NCI-H510A (cell line): ENCODE measurements around the gene NT5C3B.
"Not testable (repeated sequence)": the region's sequence is repeated elsewhere in the genome, so short reads cannot be mapped to it uniquely, and the experiment has no call there.

Source experiments
- DNase-seq: peaks from one replicate; lab custom pipeline; 2025; lab: John Stamatoyannopoulos, UW

NT5C3B gene

DNA sequence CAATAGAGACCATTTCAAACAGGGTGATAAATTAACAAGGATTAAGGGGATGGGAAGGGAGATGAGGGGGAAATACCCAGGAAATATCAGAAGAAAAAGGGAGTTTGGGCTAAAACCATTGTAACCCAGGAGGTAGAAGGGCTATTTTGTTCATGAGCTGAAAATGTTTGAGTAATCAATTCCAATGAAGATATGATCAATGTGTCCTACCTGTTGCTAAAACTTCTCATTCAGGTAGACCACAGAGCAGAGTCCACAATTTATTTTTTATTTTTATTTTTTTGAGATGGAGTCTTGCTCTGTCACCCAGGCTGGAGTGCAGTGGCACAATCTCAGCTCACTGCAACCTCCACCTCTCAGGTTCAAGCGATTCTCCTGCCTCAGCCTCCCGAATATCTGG is 3.4 kb upstream of the NT5C3B start:
- not testable (repeated sequence) for DNase-seq

DNA sequence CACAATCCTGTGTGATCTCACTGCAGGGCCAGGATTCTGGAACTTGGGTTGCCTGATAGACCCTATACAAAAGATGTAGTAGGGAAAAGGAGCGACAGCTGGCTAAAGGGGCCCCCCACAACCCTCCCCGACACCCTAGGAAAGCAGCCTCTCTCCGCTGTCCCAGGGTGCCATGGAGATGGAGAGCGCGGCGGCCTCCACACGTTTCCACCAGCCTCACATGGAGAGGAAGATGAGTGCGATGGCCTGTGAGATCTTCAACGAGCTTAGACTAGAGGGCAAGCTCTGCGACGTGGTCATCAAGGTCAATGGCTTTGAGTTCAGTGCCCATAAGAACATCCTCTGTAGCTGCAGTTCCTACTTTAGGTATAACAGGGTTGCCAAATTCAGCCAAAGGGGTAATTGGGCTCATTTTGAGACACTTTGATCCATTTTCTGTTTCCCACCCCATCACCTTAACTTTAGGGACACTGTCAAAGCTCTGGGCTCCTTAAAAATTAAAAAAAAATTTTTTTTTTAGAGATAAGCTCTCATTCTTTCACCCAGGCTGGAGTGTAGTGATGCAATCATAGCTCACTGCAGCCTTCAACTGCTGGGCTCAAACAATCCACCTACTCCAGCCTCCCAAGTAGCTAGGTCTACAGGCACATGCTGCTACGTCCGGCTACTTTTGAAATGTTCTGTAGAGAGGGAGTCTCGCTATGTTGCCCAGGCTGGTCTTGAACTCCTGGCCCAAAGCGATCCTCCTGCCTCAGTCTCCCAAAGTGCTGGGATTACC is 1.9 kb upstream of the NT5C3B start, which contains the start of gene KLHL10:
Gene KLHL10 (plus strand): TSS at position 65 of the 778 bp plus-strand sequence. CDS start 108 bp downstream, at position 173.
- no peak for DNase-seq

DNA sequence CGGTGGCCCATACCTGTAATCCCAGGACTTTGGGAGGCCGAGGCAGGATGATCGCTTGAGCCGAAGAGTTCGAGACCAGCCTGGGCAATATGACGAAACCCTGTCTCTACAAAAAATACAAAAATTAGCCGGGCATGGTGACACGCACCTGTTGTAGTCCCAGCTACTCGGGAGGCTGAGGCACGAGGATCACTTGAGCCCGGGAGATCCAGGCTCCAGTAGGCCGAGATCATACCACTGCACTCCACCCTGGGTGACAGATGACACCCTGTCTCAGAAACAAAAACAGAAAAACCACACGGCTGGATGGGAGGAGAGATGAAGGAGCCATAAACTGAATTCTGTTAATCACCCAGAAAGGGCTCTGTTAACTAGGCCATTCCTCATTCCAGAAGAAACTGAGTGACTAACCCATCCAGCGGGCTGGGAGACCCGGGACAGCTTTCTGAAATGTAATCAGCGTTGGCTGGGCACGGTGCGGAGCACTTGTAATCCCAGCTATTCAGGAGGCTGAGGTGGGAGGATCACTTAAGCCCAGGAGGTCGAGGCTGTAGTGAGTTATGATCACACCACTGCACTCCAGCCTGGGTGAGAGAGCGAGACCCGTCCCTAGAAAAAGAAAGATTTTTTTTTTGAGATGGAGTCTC is 641 bp upstream of the NT5C3B start:
- DNase-seq, result no peak

DNA sequence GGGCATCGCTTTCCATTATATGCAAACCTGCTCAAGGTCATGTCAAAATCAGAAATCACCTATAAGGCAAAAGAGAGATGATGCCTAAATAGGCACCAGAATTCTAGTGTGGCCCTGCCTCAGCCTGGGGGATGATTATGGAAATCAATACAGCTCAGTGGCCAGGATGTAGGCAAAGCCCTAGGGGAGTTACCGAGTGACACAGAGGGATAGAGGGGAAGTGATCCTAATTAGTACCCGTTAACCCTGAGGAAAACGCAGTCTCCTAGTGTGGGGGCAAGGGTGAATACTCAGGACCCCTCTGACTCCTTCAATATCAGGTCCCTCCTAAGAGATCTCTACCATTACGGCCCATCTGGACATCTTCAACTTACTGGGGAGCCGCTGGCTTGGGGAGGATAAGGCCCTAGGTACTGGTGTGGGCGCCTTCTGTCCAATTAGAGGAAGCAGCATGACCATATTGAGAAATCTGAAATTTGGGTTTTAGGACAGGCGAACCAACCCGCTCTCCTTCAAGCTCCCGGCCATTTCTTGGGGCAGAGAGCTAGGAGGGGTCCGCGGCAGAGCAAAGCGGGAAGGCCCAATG is 725 bp downstream of the NT5C3B start:
- DNase-seq, result no peak

DNA sequence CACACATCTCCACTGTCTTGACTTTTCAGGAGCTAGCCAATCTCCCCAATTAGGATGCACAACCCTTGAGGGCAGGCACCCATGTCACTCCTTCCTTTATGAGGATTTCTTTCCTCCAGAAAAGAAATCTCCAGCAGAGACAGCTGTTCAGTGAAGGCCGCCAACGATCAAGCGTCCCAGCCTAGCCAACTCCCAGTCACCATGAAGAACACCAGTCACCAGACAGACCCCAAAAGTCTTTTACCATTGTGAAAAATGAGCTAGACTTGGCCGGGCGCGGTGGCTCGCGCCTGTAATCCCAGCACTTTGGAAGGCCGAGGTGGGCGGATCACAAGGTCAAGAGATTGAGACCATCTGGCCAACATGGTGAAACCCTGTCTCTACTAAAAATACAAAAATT is 6.1 kb downstream of the NT5C3B start:
- DNase-seq, result not testable (repeated sequence)

DNA sequence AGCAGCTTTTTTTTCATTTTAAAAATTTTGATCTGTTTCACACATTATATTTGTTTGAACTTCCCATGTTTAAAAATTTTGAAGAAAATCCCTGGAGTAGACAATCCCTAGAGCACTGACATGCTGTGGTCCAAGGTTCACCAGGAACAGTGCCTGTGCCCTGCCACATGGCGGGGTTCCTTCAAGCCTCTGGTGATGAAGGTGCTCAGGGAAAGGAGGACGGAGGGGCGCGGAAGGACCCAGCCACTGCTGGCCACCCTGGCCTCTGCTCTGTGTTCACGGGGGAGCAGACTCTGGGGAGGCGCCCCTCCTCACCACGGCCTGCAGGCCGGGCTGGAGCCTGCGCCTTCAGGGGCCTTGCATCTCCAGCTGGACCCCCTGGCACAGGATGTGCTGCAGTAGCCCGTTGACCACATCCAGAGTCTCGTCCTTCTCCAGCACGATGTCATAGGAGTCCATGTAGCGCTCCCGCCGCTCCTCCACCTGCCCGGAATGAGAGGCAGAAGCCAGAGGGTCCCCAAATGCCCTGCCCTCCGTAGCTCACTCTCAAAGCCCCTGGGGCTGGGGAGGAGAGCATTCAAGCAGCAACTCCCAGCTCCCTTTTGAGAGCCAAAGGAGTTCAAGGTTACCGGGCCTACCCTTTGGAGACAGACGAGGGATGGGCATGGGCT is 10.7 kb downstream of the NT5C3B start:
- no peak for DNase-seq

DNA sequence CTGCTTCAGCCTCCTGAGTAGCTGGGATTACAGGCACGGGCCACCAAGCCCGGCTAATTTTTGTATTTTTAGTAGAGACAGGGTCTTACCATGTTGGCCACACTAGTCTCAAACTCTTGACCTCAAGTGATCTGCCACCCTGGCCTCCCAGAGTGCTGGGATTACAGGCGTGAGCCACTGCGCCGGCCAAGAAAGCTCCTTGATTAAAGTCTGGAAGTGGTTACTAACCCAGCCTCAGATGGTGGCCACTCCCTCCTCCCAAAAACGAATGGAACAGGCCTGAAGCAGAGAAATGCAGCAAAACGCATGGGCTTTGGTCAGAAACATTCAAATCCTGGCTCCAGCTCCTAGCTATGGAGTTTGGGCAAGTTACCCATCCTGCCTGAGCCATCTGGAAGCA is 11.9 kb downstream of the NT5C3B start:
- no peak for DNase-seq

DNA sequence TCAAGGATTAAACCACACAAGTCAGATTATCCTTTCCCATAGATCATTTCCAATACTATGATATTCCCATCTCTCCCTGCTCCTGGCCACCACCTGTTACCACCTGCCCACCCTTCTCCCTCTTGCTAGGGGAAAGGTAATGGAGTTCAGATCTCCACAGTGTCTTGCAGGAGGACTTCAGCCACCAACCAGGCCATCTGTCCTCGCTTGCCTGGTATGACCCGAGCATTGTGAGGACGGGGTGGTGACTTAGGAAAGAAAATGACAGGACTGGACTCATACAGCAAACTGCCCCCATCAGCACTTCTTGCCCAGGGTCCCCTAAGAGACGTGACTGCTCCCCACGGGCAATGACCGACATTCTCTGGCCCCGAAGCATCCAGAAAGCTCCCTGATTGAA is 12.5 kb downstream of the NT5C3B start:
- DNase-seq, result no peak

DNA sequence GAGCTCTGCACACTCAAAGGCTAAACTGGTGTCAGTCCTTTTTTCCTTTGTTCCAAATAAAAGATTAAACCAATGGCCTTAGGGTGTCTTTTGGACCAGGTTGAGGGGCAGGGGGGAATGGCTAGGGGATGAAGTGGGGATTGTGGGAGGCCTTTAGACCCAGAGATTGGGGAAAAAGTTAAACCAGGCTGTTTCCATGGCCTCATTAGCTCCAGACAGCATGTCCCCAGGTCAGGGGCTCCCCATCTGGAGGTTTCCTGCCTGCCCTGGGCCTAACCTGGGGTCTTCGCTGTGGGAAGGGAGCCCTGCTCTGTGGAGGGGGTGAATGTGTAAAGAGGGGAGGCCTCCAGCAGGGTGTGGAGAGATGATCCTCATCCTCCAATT is 12.9 kb downstream of the NT5C3B start:
- DNase-seq, result no peak

DNA sequence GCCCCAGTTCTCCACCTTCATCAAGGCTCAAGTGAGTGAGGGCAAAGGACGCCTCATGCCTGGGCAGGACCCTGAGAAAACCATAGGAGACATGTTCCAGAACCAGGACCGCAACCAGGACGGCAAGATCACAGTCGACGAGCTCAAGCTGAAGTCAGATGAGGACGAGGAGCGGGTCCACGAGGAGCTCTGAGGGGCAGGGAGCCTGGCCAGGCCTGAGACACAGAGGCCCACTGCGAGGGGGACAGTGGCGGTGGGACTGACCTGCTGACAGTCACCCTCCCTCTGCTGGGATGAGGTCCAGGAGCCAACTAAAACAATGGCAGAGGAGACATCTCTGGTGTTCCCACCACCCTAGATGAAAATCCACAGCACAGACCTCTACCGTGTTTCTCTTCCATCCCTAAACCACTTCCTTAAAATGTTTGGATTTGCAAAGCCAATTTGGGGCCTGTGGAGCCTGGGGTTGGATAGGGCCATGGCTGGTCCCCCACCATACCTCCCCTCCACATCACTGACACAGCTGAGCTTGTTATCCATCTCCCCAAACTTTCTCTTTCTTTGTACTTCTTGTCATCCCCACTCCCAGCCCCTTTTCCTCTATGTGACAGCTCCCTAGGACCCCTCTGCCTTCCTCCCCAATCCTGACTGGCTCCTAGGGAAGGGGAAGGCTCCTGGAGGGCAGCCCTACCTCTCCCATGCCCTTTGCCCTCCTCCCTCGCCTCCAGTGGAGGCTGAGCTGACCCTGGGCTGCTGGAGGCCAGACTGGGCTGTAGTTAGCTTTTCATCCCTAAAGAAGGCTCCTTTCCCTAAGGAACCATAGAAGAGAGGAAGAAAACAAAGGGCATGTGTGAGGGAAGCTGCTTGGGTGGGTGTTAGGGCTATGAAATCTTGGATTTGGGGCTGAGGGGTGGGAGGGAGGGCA is 13.6 kb downstream of the NT5C3B start:
- no peak for DNase-seq

DNA sequence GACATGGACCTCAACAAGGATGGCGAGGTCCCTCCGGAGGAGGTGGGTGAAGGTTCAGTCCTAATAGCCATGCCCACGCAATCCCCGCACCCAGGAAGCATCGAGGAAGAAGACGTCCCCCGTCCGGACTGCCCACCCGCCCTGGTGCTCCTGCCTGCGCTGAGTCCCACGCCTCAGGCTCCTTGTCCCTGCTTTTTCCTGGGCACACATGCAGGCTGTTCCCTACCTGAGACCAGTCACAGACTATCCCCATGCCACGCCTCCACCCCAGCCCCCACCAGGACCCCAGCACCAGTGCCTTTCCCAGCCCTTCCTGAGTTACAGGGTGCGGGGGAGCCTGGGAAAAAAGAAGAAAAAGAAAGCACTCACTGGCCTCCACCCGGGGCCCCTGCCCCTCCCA is 14.3 kb downstream of the NT5C3B start:
- DNase-seq, result no peak

DNA sequence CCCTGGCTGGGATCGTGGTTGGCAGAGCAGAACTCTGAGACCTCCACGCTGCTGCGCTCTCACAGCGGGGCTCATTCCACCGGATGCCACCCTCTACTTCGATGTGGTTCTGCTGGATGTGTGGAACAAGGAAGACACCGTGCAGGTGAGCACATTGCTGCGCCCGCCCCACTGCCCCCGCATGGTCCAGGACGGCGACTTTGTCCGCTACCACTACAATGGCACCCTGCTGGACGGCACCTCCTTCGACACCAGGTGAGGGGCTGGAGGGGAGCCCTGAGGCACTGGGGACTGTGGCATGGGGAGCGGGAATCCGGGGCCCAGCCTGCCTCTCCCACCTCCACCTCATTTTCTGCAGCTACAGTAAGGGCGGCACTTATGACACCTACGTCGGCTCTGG is 18.0 kb downstream of the NT5C3B start:
- no peak for DNase-seq

DNA sequence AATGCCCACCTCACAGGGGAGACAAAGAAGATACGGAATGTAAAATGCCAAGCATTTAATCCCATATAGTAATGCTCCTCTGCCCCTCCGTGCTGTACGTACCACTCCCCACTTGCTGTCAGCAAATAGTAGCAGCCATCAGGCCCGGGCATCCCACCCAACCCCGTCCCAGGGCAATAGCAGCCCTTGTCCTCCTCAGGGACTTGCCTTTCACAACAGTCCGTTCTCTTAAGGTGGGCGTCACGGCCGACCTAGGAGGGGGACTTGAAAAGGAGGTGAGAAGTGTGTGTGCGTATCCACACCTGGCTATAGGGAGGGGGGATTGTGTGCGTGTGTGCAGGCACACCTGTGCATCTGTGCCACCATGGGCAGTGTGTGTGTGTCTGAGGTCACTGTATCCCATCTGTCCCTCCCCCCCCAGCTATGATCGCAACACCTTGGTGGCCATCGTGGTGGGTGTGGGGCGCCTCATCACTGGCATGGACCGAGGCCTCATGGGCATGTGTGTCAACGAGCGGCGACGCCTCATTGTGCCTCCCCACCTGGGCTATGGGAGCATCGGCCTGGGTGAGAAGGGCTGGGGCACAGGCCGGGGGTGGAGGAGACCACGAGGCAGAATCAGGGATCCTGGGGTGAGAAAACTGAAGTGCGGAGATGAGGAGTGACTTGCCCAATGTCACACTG is 19.3 kb downstream of the NT5C3B start:
- no peak for DNase-seq

DNA sequence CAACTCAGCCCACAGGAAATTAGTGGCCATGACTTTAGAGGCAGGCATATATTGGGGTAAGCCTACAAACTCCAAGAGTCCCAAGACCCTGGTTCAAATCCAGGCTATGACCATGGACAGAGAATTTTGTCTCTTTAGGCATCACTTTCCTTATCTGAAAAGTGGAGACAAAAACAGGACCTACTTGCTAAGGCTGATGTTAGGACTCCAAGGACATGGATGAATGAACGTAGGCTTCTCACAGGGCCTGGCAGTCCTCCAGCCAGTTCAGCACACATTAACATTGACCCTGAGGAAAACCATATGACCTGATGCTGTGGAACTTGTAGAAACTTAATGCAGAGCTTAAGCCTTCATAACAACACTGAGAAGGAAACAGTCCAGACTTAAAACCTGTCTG is 21.8 kb downstream of the NT5C3B start:
- no peak for DNase-seq

DNA sequence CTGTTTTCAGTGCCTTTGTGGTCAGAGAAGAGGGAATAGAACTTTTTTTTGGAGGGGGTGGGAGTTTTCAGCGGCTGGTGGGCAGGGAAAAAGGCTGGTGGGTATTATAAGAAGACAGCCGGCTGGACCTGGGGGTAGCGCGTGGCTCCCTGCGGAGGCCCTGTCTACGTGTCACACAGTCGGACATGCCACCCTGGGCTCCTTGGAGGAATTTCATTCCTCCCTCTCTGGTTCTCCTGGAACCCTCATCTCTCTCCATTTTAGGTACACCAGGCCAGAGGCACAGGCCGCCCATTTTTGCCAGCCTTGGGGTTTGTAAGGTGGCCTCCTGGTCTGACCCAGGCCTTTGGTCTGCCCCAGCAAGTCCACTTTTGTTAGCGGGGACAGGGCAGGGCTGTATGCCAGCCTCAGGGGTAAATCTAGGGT is 22.3 kb downstream of the NT5C3B start:
- no peak for DNase-seq

DNA sequence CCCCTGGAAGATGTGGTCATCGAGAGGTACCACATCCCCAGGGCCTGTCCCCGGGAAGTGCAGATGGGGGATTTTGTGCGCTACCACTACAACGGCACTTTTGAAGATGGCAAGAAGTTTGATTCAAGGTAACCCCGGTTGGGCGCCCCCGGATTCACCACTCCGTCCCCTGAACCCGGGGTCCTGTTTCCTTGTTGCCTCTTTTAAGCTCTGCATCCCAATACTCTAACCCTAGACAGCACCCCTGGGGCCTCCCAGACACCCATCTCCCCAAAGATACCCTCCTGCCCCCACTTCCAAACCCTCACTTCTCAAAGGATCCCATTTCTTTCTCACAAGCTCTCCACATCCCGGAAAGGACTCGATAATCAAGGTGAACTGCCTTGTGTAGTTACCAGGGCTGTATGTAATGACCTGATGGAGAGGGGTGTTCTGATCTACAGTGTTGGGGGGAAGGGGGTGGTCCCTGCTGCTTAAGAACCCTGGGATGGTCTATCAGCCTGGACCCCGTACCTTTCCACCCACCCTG is 22.8 kb downstream of the NT5C3B start:
- DNase-seq, result no peak

DNA sequence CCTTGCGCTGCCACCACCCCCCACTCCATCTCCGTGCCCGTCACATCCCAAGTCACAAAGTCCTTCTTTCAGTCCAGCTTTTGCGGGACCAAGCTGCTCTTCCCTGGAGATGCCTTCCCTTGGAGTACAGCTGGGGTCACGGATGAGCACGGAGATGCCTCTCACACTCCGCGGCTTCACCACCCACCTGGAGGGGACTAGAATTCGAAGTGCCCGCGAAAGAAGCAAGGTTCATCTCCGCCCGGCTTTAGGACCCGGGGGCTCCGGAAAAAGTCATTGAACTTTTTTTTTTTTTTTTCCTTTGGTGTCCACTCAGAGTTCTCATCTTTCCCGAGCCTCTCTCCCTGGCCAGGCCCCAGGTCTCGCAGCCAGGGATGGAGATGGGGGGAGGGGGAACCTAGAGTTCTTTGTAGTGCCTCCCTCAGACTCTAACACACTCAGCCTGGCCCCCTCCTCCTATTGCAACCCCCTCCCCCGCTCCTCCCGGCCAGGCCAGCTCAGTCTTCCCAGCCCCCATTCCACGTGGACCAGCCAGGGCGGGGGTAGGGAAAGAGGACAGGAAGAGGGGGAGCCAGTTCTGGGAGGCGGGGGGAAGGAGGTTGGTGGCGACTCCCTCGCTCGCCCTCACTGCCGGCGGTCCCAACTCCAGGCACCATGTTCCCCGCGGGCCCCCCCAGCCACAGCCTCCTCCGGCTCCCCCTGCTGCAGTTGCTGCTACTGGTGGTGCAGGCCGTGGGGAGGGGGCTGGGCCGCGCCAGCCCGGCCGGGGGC is 23.5 kb downstream of the NT5C3B start, which contains the start of gene FKBP10:
Gene FKBP10 (plus strand): TSS at position 624 of the 771 bp plus-strand sequence. CDS start 31 bp downstream, at position 655.
- DNase-seq, result peak; percentile 89

DNA sequence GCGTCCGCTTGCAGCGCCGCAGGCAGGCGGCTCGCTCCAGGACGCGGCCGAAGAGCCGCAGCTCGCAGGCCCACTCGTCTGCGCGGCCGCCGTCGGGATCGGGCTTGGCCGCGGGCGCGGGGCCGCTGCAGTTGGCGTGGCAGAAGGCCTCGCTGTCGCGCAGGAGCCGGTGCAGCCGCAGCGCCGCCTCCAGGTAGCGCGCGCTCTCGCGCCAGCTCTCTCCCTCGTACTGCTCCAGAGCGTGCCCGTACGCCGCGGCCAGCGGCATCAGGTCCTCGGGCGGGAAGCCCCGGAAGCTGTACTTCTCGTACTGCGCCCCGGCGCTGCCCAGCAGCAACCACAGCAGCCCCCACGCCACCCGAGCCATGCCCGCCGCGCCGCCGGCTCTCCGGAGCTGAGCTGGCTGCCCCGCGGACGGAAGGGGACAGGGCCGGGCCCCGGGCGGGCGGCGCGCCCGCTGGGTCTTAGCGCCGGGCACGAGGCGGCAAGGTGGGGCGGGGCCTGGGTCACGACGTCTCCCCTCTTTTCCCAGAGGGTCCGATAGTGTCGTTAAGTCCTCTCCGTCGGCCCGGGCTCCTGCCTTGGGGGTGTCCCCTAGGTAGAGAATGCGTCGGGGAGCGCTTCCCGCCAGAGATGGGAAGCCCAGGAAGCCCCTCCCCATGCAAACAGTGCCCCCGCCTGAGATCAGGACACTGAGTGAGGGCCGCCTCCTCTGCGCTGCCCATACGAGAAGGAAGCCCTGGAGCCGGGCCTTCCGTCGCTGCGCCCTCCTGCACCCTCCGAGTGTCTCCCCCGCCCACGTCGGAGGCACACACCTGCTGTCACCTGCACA is 24.3 kb downstream of the NT5C3B start, which contains the start of gene P3H4:
Gene P3H4 (minus strand): TSS at position 401 of the 832 bp plus-strand sequence. CDS start 34 bp downstream, at position 367.
- DNase-seq, result peak; percentile 86
